Endothelial cell of umbilical vein (primary cell): Measurements from ENCODE around the gene GJA10.

Source experiments
- EZH2 ChIP-seq: IDR thresholded peaks from 2 replicates; pipeline ENCODE4 v1.6.1; 2012; ENCODE audit warnings: borderline replicate concordance, low read depth, mild to moderate bottlenecking, moderate library complexity, low read length, inconsistent platforms; ENCODE audit not compliant: severe bottlenecking
- FOS ChIP-seq: IDR thresholded peaks from 2 replicates; pipeline ENCODE4 v1.6.1; 2011; ENCODE audit warnings: mild to moderate bottlenecking, low read length, moderate library complexity, borderline replicate concordance; ENCODE audit not compliant: insufficient read depth
- JUN ChIP-seq: IDR thresholded peaks from 2 replicates; pipeline ENCODE4 v1.6.1; 2011; ENCODE audit warnings: borderline replicate concordance, low read depth; ENCODE audit not compliant: insufficient read length, insufficient read depth
- MYC ChIP-seq: IDR thresholded peaks from one replicate; pipeline ENCODE4 v1.6.1; 2011; ENCODE audit warnings: mild to moderate bottlenecking, low read depth, low read length
- POLR2A ChIP-seq: IDR thresholded peaks from 2 replicates; pipeline ENCODE4 v1.6.1; 2012; ENCODE audit warnings: low read depth, mild to moderate bottlenecking, control low read depth, low read length
- POLR2AphosphoS5 ChIP-seq: IDR thresholded peaks from 2 replicates; pipeline ENCODE4 v1.6.1; 2012; ENCODE audit warnings: low read depth, mild to moderate bottlenecking, control low read depth, low read length, moderate library complexity; ENCODE audit not compliant: insufficient read depth
- TF ChIP-seq, protein P1 (sequence below), 2 donors: IDR thresholded peaks; 1 replicate in 1 of 2; 2 replicates in 1 of 2; pipeline ENCODE4 v1.5.1; 2011; ENCODE audit warnings: low read length in 2 of 2, mild to moderate bottlenecking in 2 of 2, moderate library complexity in 2 of 2, control low read depth in 1 of 2, inconsistent platforms in 1 of 2, low read depth in 1 of 2; ENCODE audit not compliant: insufficient read depth in 1 of 2; ENCODE audit errors: extremely low read depth in 1 of 2
- TF ChIP-seq, protein P2 (sequence below): IDR thresholded peaks from 2 replicates; pipeline ENCODE4 v1.6.1; 2011; ENCODE audit not compliant: insufficient read depth, insufficient read length

DNA sequence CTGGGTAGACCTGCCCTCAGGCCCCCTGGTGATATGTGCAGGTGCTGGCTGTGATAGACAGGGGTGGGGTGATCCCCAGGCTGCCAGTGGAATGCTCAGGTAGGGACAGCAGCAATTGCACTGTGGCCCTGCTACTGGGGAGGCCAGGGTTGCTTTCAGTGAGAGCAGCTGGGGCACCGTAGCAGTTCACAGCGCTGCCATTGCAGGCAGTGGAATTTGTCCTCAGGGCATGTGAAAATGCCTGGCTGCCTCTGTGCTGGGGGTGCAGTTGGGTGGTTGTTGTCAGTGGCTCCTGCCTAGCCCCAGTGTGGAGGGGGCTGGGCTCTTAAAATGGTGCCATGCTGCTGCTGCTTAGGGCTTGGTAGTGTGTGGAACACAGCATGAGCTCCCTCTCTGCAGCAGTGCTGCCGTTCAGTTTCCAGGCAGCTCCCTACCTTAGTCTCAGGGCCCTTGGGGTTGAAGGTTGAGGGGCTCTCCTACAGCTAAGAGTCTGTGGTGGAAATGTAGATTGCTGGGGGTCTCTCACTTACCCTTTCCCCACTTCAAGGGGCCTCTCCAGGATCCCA, 23.6 kb downstream of the GJA10 start:
- TF ChIP-seq FOS (no peak), EZH2 (no peak), POLR2AphosphoS5 (no peak), POLR2A (no peak), JUN (no peak), MYC (no peak)
- TF ChIP-seq, protein P1, sequence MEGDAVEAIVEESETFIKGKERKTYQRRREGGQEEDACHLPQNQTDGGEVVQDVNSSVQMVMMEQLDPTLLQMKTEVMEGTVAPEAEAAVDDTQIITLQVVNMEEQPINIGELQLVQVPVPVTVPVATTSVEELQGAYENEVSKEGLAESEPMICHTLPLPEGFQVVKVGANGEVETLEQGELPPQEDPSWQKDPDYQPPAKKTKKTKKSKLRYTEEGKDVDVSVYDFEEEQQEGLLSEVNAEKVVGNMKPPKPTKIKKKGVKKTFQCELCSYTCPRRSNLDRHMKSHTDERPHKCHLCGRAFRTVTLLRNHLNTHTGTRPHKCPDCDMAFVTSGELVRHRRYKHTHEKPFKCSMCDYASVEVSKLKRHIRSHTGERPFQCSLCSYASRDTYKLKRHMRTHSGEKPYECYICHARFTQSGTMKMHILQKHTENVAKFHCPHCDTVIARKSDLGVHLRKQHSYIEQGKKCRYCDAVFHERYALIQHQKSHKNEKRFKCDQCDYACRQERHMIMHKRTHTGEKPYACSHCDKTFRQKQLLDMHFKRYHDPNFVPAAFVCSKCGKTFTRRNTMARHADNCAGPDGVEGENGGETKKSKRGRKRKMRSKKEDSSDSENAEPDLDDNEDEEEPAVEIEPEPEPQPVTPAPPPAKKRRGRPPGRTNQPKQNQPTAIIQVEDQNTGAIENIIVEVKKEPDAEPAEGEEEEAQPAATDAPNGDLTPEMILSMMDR (IDR thresholded peaks at IDR 0.05; ENCODE audit: extremely low read depth in 1 of 2, insufficient read depth in 1 of 2, low read depth in 1 of 2, low read length in 2 of 2): no peak
- TF ChIP-seq, protein P2, sequence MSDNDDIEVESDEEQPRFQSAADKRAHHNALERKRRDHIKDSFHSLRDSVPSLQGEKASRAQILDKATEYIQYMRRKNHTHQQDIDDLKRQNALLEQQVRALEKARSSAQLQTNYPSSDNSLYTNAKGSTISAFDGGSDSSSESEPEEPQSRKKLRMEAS: no peak
